ENCODE results near the gene ANKLE2. TPM values are rescaled to one million over a fixed set of nuclear protein-coding genes. Genes with fewer than 3 reads are reported as not detected.

The ANKLE2 gene
- total and polyA plus RNA-seq, 2 of the 13 experiments (the other 11 are each of a cell fraction or from before 2014, with no cell fraction given), result 35.3 to 37.1 TPM

DNA sequence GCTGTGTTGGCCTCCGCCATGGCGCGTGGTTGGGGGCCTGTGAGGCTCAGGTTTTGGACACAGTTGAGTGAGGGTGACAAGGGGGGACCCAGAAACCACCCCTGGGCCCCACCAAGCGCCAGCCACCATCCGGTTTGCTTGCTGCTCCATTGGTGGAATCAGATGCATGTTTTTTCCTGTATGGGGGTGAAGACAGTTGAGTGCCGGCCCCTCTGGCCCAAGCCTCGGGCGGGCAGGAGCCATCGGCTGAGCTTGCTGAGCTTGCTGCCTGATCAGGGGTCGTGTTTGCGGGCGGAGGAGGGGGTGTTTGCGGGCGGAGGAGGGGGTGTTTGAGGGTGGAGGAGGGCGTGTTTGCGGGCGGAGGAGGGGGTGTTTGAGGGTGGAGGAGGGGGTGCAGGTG is 44.6 kb downstream of the ANKLE2 start:
- ATAC-seq, result no peak
- no TSS peak for BruUV-seq (replicated peaks)
- no peaks in the 10 kb centered on the region for H4K20me1 ChIP-seq (ENCODE audit: insufficient read depth, low read length)

More for the DNA sequence above, 44.6 kb downstream of the ANKLE2 start:
- peaks cover 13% of the 10 kb centered on the region for H3K4me1 ChIP-seq (ENCODE audit: insufficient read depth, low read length)
- no peak for FAIRE-seq
- in situ Hi-C loops (cut with HindIII; ENCODE audit: extremely low pct_ligation_motif_present, low pct_unique_long_range_greater_than_20kb), result no loop called here
- ChIA-PET POLR2A (no interaction called here), CTCF (ENCODE audit: low intra/inter-chr PET ratio, low total read pairs) (no interaction called here)
- no peak overlapping the region for H3K27ac ChIP-seq (ENCODE audit: extremely low read length, insufficient read depth, low read length)
- H3K9me3 ChIP-seq (ENCODE audit: low read length), result no peaks in the 10 kb centered on the region
- H3K36me3 ChIP-seq (replicated peaks in 1 of 2; ENCODE audit: control insufficient read depth in 1 of 2, insufficient read depth in 2 of 2, low read length in 2 of 2), result peaks cover 20 to 54% of the 10 kb centered on the region in 2 experiments
- no peaks in the 10 kb centered on the region for H3K27me3 ChIP-seq (ENCODE audit: control insufficient read depth in 1 of 2, insufficient read depth in 2 of 2, low read length in 2 of 2)
- intact Hi-C loops (cut with micrococcal nuclease; ENCODE audit: unreplicated experiment), result no loop called here
- 95% methylated on average over 14 of the region's 17 CpGs for WGBS (ENCODE audit: low lambda C conversion rate)
- H3K4me3 ChIP-seq (replicated peaks in 1 of 3; ENCODE audit: insufficient read depth in 1 of 3, low read depth in 2 of 3, low read length in 3 of 3), result no peak overlapping the region
- no peak for TF ChIP-seq DMTF1 (CRISPR knock-in tag; IDR thresholded peaks at IDR 0.05)
- TF ChIP-seq ZNF558 (CRISPR knock-in tag; IDR thresholded peaks at IDR 0.05; ENCODE audit: borderline replicate concordance), result no peak
- TF ChIP-seq MYPOP (CRISPR knock-in tag; IDR thresholded peaks at IDR 0.05), result no peak
- peak; percentile 41 for TF ChIP-seq HNRNPLL (IDR thresholded peaks at IDR 0.05; ENCODE audit: low read depth, low read length, poor library complexity, severe bottlenecking)
- peaks cover 19% of the 10 kb centered on the region for H3K79me2 ChIP-seq (ENCODE audit: insufficient read depth, low read length)
- H3K9ac ChIP-seq (ENCODE audit: insufficient read depth, low read depth, low read length), result no peak overlapping the region
- DNase-seq (ENCODE audit: low spot score), result no peak
- H3K4me2 ChIP-seq (ENCODE audit: low read depth, low read length), result no peak overlapping the region
- H2AFZ ChIP-seq (ENCODE audit: low read length), result no peak overlapping the region
